HG03439 (cell line): Measurements from ENCODE around the gene PKDCC.

Experiments used
- ATAC-seq: cut with Tn5 transposase; IDR thresholded peaks from one replicate; pipeline ENCODE4 v1.9.1; 2021; ENCODE audit warnings: mild to moderate bottlenecking, moderate library complexity; ENCODE audit not compliant: unreplicated experiment

The PKDCC gene

DNA sequence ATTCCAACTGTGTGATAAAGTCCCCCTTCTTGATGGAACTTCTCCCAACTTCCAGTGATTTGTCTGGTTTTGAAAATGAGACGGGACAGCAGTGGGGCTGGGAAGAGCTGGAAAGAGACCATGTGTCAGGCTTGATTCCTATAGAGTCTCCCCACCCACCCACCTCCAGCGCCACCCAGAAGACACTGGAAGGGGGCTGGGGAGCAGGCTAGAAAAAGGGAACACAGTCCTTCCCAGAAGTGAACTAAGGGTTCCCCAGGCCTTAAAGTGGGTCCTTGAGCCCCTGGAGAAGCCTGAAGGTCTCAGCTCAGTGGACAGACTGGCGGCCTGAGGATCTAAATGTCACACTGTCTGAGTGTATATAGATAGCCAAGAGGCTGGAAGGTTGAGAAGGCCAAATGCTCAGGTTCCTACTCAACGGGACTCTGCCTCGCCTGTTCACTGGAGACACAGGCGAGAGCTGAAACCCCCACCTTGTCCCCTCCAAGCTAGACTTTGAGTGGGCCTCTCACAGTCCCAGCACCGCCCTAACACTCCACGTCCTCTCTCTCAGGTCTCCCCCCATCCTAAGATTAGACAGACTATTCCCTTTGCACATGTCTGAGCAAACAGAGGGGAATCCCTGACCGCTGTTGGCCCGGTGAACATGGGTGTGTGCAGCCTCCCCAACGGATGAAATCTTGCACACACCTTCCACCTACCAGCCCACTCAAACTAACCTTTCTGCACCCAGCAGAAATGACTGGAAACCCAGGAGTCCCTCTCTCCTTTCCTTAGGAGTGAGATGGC lies 1.6 kb downstream of the PKDCC start:
- ATAC-seq = no peak

DNA sequence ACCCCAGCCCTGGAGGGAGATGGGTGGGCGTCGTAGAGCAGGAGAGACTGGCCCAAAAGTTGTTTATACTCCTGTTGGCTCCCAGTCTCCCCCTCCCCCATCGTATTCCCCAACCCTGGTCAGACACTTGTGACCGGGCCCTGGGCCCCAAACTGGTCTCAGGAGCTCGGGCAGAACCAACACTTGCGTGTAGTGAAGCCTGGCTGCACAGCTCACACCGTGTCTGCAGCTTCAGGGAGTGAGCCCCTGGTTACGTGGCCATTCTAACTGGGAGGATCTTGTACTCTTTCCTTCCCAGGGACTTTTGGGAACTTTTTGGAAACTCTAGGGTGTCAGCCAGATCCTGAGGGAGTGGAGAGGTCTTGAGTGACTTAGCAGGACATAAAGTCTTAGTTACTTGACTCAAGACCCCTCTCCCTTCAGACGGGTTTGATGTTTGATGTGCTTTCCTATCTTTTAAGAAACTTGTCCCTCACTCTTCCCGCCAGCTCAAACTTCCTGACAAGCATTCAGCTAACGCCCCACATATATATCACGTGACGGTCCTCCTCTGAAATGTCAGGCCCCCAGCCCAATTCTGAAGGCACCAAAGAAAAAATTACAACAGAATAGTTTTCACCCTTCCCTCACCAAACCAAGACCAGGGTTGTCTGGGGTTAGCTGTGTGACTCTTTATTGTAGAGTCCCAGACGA lies 2.3 kb downstream of the PKDCC start:
- ATAC-seq = no peak

DNA sequence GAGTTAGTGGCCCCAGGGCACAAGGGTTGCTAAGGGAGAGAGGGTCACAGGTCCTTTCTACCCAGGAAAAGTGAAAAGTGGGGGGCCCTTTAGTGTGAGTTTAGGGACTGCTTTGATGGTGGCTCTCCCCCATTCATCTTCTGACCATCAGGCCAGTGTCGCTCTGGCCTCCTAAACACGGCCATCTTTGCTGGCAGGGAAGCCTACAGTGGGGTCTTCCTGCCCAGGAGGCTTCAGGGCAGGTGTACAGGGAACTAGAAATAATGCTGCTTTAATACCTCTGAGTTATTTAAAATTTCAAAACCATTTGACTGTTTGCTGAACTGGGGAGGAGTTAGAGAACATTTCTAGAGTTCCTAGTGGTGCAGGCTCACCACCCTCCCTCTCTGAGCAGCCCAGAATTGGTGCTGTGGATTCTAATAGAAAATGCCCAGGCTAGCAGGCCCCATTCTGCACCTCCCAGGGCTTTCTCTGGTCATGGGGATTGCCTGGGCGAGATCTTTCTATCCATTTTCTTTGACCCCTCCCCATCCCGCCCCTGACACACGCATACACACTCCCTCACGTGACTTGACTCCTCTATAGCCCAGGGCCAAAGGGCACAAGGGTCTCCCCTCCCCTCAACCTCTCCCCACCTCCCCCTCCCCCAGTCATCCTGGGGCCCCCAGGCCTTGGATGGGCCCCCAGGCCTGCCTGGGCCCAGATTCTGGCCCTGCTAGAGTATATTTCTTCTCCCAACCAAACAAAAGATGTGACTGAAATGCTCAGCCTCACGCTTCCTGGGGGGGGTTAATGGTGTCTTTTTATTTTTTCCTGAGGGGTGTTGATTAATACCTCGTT lies 3.1 kb downstream of the PKDCC start:
- no peak for ATAC-seq

DNA sequence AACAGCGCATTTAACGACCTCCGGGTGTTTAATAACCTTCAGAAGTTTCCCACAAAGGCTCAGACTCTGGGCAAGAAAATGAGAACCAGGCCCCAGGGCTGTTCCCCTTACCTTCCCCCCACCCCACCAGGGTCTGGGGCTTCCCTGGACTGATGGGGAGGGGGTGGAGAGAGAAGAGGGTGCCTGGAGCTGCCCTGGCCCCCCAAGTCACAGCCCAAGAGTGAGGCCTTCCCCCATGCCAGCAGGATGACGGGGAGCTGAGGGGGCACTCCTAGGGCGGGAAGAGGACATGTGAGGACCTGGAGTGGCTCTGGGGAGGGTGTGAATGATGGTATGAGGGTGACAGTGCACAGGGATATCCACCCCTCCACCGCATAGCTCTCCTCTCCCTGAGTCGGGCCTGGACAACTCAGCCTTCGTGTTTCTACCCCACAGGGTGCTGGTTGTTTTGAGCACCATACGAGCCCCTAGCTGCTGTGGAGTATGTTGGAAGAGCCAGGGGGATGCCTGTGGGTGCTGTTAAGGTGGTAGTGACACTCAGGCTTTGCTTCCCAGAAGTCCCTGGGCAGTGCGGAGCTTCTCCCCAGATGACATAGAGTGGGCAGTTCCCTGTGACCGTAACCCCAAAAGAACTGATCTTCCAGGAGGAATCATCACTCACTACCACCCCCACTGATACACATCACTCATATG lies 3.9 kb downstream of the PKDCC start:
- ATAC-seq = no peak

DNA sequence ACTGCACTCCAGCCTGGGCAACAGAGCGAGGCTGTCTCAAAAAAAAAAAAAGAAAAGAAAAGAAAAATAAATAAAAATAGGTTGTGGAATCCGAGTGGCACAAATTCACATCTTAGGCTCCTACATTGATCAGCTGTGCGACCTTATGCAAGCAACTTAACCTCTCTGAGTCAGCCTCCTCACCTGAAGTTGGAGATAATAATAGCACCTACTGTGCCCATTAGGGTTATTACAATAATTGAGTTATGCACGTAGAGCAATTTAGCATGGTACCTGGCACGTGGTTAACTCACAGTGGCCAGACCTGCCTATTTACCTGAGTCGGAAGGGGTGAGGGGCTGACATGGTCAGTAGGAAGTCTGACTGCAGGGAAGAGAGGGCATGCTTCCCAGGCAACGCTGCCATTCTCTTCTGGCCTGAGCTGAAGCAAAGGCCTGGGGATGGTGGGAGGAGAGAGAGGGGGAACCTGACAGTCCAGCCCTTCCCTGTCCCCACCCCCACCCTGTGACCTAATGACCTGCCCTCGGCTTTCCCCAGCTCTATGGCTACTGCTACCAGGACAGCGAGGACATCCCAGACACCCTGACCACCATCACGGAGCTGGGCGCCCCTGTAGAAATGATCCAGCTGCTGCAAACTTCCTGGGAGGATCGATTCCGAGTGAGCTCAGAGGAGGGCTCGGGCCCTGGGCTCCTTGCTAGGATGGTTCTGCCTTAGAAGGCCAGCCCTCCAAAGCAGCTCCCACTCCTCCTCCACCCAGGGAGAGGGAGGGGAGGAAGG lies 5.1 kb downstream of the PKDCC start:
- no peak for ATAC-seq

- no peak for ATAC-seq
These were observed 5.6 kb downstream of the PKDCC start for GRCh38 chr2:42053482-42053790.

- ATAC-seq = no peak
These were observed 6.2 kb downstream of the PKDCC start for GRCh38 chr2:42053791-42054701.

- no peak for ATAC-seq
These were observed 7.1 kb downstream of the PKDCC start for GRCh38 chr2:42054714-42055430.

DNA sequence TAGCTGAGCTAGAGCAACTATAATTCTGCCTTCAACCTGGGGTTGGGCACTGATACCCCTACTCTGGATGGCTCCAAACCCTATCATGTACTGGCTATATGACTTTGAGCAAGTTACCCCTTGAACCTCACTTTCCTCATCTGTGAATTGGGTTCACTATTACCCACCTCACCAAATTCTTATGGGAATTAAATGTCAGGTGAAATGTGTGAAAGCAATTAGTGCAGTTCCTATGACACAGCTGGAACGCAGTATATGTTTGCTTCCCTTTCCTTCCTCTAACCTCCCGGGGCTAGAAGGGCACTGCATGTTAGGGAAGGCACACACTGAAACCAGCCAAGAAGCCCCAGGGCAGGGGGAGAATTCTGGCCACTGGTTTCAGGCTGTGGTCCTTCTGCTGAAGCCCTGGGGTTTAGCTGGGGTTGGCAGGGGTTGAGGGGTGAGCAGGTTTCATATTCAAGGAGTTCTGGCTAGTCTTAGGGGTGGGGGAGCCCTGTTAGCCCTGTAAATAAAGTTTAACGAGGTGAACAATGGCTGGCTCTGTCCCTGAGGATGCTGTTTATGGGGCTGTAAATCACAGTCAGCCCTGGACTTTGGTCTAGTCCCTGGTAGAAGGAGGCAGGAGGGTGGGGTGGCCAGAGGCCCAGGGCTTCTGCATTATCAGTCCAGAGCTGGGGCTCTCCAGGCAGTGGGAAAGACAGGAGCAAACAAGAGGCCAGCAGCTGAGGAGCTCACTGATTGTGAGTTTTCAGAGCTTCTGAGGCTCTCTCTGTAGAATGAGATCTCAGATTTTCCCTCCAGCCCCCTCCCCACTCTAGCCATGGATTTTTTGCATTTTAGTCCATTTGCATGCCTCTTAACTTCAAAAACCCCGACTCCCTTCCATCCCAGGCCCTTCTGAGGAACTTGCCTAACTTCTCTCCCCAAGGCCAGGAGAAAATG lies 8.0 kb downstream of the PKDCC start:
- no peak for ATAC-seq

GRCh38 chr2:42057159-42057901 lies 9.5 kb downstream of the PKDCC start:
- no peak for ATAC-seq

DNA sequence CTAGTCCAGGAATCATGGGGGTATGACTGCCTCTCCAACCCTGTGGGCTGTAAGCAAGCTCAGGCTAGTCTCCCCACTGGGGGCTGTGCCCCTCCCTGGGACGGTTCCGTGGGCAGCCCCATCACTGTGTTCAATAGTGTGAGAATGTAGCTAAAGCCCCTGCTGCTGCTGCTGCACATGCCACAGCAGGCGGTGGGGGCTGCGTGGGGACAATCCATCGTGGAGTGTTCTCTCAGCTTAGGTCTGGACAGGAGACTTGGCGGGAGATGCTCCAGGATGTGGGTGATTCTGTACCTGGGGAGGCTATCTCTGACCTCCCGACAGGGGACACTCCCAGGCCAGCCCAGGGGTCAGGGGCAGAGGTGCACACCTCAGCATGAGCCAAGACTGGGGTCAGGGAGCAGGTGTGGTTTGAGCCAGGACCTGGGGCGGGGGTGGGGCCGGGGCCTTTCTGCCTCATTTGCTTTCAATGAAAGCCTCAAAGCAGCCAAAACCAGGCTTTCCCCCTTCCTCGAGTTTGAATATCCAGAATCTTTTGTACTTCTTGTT lies 10.2 kb downstream of the PKDCC start:
- no peak for ATAC-seq

GRCh38 chr2:42059261-42059898 lies 11.6 kb downstream of the PKDCC start:
- ATAC-seq = no peak

GRCh38 chr2:42060028-42060427 lies 12.2 kb downstream of the PKDCC start:
- no peak for ATAC-seq

DNA sequence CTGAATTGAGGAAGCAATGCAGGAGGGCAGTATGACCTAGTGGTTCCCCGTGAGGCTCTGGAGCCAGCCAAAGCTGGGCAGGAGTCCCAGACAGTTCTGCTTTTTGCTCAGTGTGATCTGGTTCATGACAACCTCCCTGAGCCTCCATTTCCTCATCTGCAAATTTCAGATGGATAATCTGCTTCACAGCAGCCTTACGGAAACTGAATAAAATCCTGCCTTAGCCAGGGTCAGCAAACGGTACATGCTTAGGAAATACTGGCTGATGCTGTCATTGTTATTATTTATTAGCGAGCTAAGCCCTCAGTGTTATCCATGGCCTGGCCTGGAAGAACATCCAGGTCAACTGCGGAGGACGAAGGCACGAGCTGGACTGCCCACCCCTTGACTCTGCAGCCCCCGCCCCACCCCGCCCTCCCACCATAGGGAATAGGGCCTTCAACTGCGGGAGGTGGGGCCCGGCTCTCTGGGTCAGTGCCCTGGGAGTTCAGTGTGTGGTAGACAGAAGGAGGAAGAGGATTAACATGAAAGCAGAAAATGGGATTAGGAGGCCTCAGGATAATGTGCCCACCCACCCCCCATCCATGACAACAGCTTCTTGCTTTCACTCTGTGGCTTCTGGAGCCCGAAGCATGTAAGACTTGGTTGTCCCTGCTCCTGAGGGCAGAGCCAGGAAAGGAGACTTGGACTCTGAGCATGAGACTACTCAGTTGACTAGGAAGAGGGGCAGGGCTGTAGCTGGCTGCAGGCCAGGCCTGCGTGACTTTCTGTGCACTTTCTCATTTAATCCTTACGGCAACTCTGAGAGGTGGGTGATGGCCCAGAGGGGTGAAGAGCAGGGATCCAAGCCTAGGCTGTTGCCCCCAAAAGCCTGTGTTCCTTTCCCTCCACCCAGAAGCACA lies 13.1 kb downstream of the PKDCC start:
- ATAC-seq = no peak

- no peak for ATAC-seq
These were observed 14.0 kb downstream of the PKDCC start for GRCh38 chr2:42061839-42062238.
